GM10266 (cell line): Measurements from ENCODE around the gene GRK5.

Experiments
- DNase-seq: peaks from one replicate; pipeline ENCODE4 v3.0.0; 2012; ENCODE audit errors: extremely low spot score
- TF ChIP-seq, protein P1 (sequence below): IDR thresholded peaks from 2 replicates; pipeline ENCODE4 v1.5.1; 2012; ENCODE audit warnings: mild to moderate bottlenecking, low read depth; ENCODE audit not compliant: control insufficient read depth, insufficient read depth; ENCODE audit errors: missing control alignments

Gene GRK5

DNA sequence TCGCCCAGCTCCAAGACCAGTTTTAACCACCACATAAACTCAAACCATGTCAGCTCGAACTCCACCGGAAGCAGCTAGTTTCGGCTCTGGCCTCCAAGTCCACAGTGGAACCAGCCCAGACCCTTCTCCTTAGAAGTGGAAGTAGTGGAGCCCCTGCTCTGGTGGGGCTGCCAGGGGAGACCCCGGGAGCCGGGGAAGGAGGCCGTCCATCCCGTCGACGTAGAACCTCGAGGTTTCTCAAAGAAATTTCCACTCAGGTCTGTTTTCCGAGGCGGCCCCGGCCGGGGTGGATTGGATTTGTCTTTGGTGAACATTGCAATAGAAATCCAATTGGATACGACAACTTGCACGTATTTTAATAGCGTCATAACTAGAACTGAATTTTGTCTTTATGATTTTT, 247.6 kb downstream of the GRK5 start:
- TF ChIP-seq, protein P1, sequence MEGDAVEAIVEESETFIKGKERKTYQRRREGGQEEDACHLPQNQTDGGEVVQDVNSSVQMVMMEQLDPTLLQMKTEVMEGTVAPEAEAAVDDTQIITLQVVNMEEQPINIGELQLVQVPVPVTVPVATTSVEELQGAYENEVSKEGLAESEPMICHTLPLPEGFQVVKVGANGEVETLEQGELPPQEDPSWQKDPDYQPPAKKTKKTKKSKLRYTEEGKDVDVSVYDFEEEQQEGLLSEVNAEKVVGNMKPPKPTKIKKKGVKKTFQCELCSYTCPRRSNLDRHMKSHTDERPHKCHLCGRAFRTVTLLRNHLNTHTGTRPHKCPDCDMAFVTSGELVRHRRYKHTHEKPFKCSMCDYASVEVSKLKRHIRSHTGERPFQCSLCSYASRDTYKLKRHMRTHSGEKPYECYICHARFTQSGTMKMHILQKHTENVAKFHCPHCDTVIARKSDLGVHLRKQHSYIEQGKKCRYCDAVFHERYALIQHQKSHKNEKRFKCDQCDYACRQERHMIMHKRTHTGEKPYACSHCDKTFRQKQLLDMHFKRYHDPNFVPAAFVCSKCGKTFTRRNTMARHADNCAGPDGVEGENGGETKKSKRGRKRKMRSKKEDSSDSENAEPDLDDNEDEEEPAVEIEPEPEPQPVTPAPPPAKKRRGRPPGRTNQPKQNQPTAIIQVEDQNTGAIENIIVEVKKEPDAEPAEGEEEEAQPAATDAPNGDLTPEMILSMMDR: no peak
- no peak for DNase-seq

GRCh38 chr10:119455609-119456434, 248.5 kb downstream of the GRK5 start:
- TF ChIP-seq, protein P1: no peak
- DNase-seq: peak; percentile 64

- DNase-seq: no peak
- TF ChIP-seq, protein P1: no peak
Measured at GRCh38 chr10:119456435-119456810, 249.1 kb downstream of the GRK5 start.

GRCh38 chr10:119457966-119458766, 250.8 kb downstream of the GRK5 start:
- TF ChIP-seq, protein P1: no peak
- DNase-seq: no peak

DNA sequence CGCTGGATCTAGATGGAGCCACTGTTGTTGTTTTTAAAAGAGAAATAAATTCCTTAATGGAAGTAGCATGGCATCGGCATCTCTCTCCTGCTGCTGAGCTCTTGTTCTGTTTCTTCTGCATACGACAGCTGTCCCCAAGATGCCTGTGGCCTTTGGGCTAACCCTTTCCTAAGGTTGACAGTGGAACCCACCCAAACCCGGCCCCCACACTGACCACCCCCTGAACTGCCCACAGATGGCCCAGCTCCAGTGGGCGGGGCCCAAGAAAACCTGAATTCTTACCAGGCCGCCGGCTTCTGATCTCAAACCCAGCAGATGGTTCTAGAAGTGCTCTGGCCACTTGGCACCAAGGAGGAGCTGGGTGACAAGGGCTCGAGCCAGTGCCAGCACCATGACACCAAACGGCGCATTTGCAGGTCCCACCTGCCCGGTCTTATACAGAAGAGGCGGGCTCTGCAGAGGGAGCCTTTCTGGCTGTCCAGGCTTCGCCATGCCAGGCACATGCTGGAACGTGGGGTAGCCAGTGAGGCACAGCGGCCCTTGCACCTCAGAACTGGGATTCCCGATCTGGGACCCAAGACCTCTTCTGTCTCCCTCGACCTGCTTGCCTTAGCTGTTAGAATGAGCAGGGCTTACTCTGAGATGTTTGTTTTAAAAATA, 252.4 kb downstream of the GRK5 start:
- TF ChIP-seq, protein P1: no peak
- DNase-seq: no peak

DNA sequence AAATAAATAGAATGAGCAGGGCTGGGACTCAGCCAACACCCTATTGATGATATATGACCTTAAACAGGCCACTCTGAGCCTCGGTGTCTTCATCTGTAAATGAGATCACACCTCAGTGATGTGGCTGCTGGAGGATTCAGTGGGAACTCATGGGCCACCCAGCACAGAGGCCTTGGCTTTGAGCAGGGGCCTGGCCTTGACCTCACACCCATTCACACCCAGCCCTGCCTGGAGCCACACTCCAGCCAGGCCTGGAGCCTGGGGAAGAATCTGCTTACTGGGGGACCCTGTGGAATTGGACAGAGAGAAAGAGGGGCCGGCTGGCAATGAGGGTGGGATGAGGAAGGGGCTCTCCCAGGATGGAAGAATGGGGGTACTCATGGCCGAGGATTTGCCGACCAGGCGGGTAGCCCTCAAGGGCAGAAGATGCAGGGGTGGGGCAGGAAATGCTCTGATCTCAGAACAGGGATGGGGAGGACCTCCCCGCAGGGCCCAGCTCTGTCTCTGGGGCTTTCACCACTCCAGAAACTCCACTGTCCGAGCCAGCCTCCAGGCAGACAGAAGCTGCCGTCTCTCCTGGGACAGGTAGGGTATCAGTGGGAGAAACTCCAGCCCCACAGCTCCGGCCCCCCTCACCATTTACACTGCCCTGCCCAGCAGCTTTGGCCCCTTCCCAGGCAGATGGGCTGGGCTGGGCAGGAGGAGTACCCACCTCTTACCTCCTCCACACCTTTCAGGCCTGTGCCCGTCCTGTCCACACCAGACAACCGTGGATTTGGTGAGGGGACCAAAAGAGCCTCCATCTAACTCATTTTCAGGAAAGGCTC, 253.2 kb downstream of the GRK5 start:
- DNase-seq: no peak
- TF ChIP-seq, protein P1: no peak
